ENCODE measurements around the gene CD3E. TPM values are rescaled to one million over a fixed set of nuclear protein-coding genes. Genes with fewer than 3 reads are reported as not detected.

Gene CD3E
- total and polyA plus RNA-seq, 10 donors: 20.5 to 89.2 (median 55.0) TPM

DNA sequence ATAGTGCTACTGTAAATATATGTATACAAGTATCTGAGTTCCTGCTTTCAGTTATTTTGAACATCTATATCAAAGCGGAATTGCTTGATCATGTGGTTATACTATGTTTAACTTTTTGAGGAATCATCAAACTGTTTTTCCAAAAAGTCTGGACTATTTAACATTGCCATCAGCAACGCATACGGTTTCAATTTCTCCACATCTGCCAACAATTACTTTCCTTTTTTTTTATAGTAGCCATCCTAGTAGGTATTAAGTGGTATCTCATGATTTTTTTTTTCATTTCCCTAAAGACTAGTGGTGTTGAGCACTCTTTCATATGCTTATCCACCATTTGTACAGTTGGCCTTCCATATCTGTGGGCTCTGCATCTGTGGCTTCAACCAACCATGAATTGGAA is 53.5 kb downstream of the CD3E start:
- H3K4me3 ChIP-seq: no peak overlapping the region
- peaks cover 20 to 46% (median 36%) of the 10 kb centered on the region in 6 donors for H3K4me1 ChIP-seq
- WGBS, 5 donors: 56 to 91% (median 79%) methylated on average over 3 of the region's 3 CpGs
- no peak for TF ChIP-seq POLR2A (IDR thresholded peaks at IDR 0.05)
- TF ChIP-seq, protein P1, sequence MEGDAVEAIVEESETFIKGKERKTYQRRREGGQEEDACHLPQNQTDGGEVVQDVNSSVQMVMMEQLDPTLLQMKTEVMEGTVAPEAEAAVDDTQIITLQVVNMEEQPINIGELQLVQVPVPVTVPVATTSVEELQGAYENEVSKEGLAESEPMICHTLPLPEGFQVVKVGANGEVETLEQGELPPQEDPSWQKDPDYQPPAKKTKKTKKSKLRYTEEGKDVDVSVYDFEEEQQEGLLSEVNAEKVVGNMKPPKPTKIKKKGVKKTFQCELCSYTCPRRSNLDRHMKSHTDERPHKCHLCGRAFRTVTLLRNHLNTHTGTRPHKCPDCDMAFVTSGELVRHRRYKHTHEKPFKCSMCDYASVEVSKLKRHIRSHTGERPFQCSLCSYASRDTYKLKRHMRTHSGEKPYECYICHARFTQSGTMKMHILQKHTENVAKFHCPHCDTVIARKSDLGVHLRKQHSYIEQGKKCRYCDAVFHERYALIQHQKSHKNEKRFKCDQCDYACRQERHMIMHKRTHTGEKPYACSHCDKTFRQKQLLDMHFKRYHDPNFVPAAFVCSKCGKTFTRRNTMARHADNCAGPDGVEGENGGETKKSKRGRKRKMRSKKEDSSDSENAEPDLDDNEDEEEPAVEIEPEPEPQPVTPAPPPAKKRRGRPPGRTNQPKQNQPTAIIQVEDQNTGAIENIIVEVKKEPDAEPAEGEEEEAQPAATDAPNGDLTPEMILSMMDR (IDR thresholded peaks at IDR 0.05 in 8 of 11, conservative IDR thresholded peaks at IDR 0.05 in 3 of 11): no peak
- TF ChIP-seq POLR2AphosphoS5 (IDR thresholded peaks at IDR 0.05): no peak
- H3K36me3 ChIP-seq: peaks cover 0 to 24% (median 4%) of the 10 kb centered on the region in 6 donors
- no peak for DNase-seq
- no peaks in the 10 kb centered on the region for H3K9me3 ChIP-seq
- intact Hi-C loops (cut with DNase I; ENCODE audit: low total_unique reads): no loop called here
- no peak overlapping the region for H3K27ac ChIP-seq
- no peaks in the 10 kb centered on the region for H3K27me3 ChIP-seq (replicated peaks in 1 of 7)

GRCh38 chr11:118359295-118359958 is 54.9 kb downstream of the CD3E start, which contains the start of gene UBE4A:
UBE4A (plus strand) TSS chr11:118359600; CDS start chr11:118365081, 5,481 bp downstream.
- Histone ChIP-seq H3K4me3 (peak within 1 kb of the TSS; percentile 48 to 87 (median 73)), H3K36me3 (peaks cover 0 to 35% (median 5%) of the 10 kb centered on the region in 6 donors), H3K27ac (peak within 1 kb of the TSS; percentile 64 to 90 (median 84)), H3K4me1 (peaks cover 20 to 55% (median 42%) of the 10 kb centered on the region in 6 donors), H3K9me3 (no peaks in the 10 kb centered on the region), H3K27me3 (replicated peaks in 1 of 7) (no peaks in the 10 kb centered on the region)
- TF ChIP-seq POLR2AphosphoS5 (IDR thresholded peaks at IDR 0.05) (peak; percentile 92 to 95 (median 95)), POLR2A (IDR thresholded peaks at IDR 0.05) (peak; percentile 27 to 77 (median 30))
- TF ChIP-seq, protein P1 (IDR thresholded peaks at IDR 0.05 in 8 of 11, conservative IDR thresholded peaks at IDR 0.05 in 3 of 11): peak in 2 of 11 experiments; percentile 17 to 35
- 3 to 6% (median 6%) methylated on average over 28 to 33 of the region's 33 CpGs for WGBS, 5 donors
- intact Hi-C loops (cut with DNase I; ENCODE audit: low total_unique reads): no loop called here
- peak; percentile 98 for DNase-seq

DNA sequence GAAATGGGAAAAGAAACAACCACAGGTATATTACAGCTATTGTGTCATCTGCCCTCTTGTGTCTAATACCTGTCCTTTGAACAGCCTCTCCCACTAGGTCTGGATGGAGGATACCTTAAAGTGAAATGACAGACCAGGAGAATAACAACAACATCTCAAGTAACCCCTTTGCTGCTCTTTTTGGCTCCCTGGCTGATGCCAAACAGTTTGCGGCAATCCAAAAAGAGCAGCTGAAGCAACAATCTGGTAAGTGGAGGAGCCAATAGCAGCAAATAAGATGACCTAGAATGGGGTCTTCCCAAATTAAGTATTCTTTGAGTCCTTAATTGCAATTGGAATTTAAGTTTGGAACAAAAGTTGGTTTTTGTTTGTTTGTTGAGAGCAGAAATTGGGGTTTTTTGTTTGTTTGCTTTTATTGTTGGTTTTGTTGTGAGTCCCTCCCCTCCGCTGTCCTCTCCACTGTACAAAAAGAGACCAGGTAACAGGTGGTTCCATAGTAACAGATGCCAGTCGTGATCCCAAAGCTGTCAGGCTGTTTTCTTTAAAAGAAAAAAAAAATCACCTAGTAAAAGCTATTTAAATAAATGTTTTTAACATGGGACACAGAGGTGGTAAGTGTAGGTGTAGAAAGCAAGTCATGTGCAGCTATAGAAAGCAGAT is 60.6 kb downstream of the CD3E start:
- H3K9me3 ChIP-seq: no peaks in the 10 kb centered on the region
- no peak for DNase-seq
- WGBS, 5 donors: 92 to 99% (median 94%) methylated on average over 3 of the region's 3 CpGs
- H3K27ac ChIP-seq: no peak overlapping the region
- H3K4me3 ChIP-seq: no peak overlapping the region
- intact Hi-C loops (cut with DNase I; ENCODE audit: low total_unique reads): no loop called here
- no peaks in the 10 kb centered on the region for H3K27me3 ChIP-seq (replicated peaks in 1 of 7)
- TF ChIP-seq POLR2AphosphoS5 (IDR thresholded peaks at IDR 0.05) (no peak), POLR2A (IDR thresholded peaks at IDR 0.05) (no peak)
- TF ChIP-seq, protein P1 (IDR thresholded peaks at IDR 0.05 in 8 of 11, conservative IDR thresholded peaks at IDR 0.05 in 3 of 11): no peak
- peaks cover 18 to 46% (median 34%) of the 10 kb centered on the region in 6 donors for H3K4me1 ChIP-seq
- H3K36me3 ChIP-seq: peaks cover 0 to 90% (median 60%) of the 10 kb centered on the region in 6 donors

Small RNA genes within 50 kb of the gene (small RNA-seq; reads per million reads assigned to genes)
- 0 reads per million in 4 donors for gene AP001582.1

Other genes with a start within 250 kb of the CD3E start
- 1 to 10 TPM in 3 of 7 donors, under 1 TPM in 1, not detected in 3; 0.85 to 1.4 (median 1.2) TPM for gene TMPRSS4, start 227.7 kb upstream of the CD3E start, total RNA-seq
- under 1 TPM; 0.09 to 0.26 (median 0.21) TPM for gene TMPRSS4, start 227.7 kb upstream of the CD3E start, polyA plus RNA-seq
- gene SMIM35, start 217.8 kb upstream of the CD3E start, total RNA-seq: 1 to 10 TPM in 1 of 7 donors, under 1 TPM in 6; 0.20 to 1.3 (median 0.46) TPM
- gene SMIM35, start 217.8 kb upstream of the CD3E start, polyA plus RNA-seq: under 1 TPM; 0.16 to 0.59 (median 0.33) TPM
- gene SCN4B, start 151.9 kb upstream of the CD3E start, total RNA-seq: 1 to 10 TPM in 1 of 7 donors, under 1 TPM in 4, not detected in 2; 0.23 to 1.9 (median 0.47) TPM
- under 1 TPM; 0.06 to 0.37 (median 0.14) TPM for gene SCN4B, start 151.9 kb upstream of the CD3E start, polyA plus RNA-seq
- gene SCN2B, start 128.1 kb upstream of the CD3E start, total RNA-seq: under 1 TPM in 3 of 7 donors, not detected in 4; 0.03 to 0.15 (median 0.14) TPM
- gene SCN2B, start 128.1 kb upstream of the CD3E start, polyA plus RNA-seq: under 1 TPM; 0.02 to 0.04 (median 0.03) TPM
- gene JAML, start 79.7 kb upstream of the CD3E start, total RNA-seq: 100 to 1,000 TPM in 2 of 7 donors, 10 to 100 TPM in 5; 45.5 to 180 (median 91.3) TPM
- gene JAML, start 79.7 kb upstream of the CD3E start, polyA plus RNA-seq: 100 to 1,000 TPM in 1 of 3 donors, 10 to 100 TPM in 2; 18.2 to 154 (median 42.0) TPM
- 10 to 100 TPM in 3 of 7 donors, 1 to 10 TPM in 4; 4.3 to 12.9 (median 9.2) TPM for gene MPZL3, start 52.4 kb upstream of the CD3E start, total RNA-seq
- gene MPZL3, start 52.4 kb upstream of the CD3E start, polyA plus RNA-seq: 1 to 10 TPM; 2.0 to 2.1 (median 2.1) TPM
- gene MPZL2, start 40.4 kb upstream of the CD3E start, total RNA-seq: 10 to 100 TPM in 3 of 7 donors, 1 to 10 TPM in 4; 7.0 to 18.4 (median 9.8) TPM
- 1 to 10 TPM; 1.6 to 2.0 (median 1.8) TPM for gene MPZL2, start 40.4 kb upstream of the CD3E start, polyA plus RNA-seq
- gene CD3D, start 38.0 kb downstream of the CD3E start, total RNA-seq: 10 to 100 TPM; 27.3 to 70.0 (median 43.0) TPM
- gene CD3D, start 38.0 kb downstream of the CD3E start, polyA plus RNA-seq: 10 to 100 TPM; 28.6 to 70.7 (median 31.7) TPM
- 10 to 100 TPM; 15.7 to 30.5 (median 20.2) TPM for gene CD3G, start 39.6 kb downstream of the CD3E start, total RNA-seq
- 1 to 10 TPM; 1.4 to 3.9 (median 3.5) TPM for gene CD3G, start 39.6 kb downstream of the CD3E start, polyA plus RNA-seq
- gene UBE4A, start 54.9 kb downstream of the CD3E start, total RNA-seq: 10 to 100 TPM; 31.8 to 55.6 (median 42.8) TPM
- 10 to 100 TPM; 13.0 to 17.8 (median 13.6) TPM for gene UBE4A, start 54.9 kb downstream of the CD3E start, polyA plus RNA-seq
- 100 to 1,000 TPM in 4 of 7 donors, 10 to 100 TPM in 3; 34.5 to 154 (median 135) TPM for gene ATP5MG, start 96.9 kb downstream of the CD3E start, total RNA-seq
- 100 to 1,000 TPM; 178 to 258 (median 232) TPM for gene ATP5MG, start 96.9 kb downstream of the CD3E start, polyA plus RNA-seq
- 100 to 1,000 TPM in 6 of 7 donors, 10 to 100 TPM in 1; 97.4 to 134 (median 105) TPM for gene KMT2A, start 131.8 kb downstream of the CD3E start, total RNA-seq
- gene KMT2A, start 131.8 kb downstream of the CD3E start, polyA plus RNA-seq: 10 to 100 TPM in 1 of 3 donors, 1 to 10 TPM in 2; 5.9 to 11.9 (median 7.9) TPM
- under 1 TPM in 1 of 7 donors, not detected in 6; 0.97 TPM for gene TTC36, start 222.7 kb downstream of the CD3E start, total RNA-seq
- under 1 TPM in 2 of 3 donors, not detected in 1; 0.09 to 0.13 TPM for gene TTC36, start 222.7 kb downstream of the CD3E start, polyA plus RNA-seq
- 10 to 100 TPM in 5 of 7 donors, 1 to 10 TPM in 2; 8.5 to 23.8 (median 12.6) TPM for gene TMEM25, start 226.5 kb downstream of the CD3E start, total RNA-seq
- gene TMEM25, start 226.5 kb downstream of the CD3E start, polyA plus RNA-seq: 1 to 10 TPM; 5.2 to 7.0 (median 6.5) TPM